ENCODE measurements around the gene CSTF2.

Gene CSTF2

GRCh38 chrX:100871594-100872560 is 51.7 kb downstream of the CSTF2 start:
- no peak for DNase-seq

GRCh38 chrX:100874325-100874724 is 54.1 kb downstream of the CSTF2 start, which contains the start of gene NOX1:
Gene NOX1 (minus strand): TSS chrX:100874359. CDS start chrX:100874139, 220 bp downstream.
- DNase-seq: no peak

- no peak for DNase-seq
These were observed 60.2 kb downstream of the CSTF2 start for GRCh38 chrX:100880368-100880767.

GRCh38 chrX:100883654-100884053 is 63.5 kb downstream of the CSTF2 start:
- no peak for DNase-seq

Data from DMS79 (cell line).